GM20431 (cell line): ENCODE measurements around the gene FIP1L1.
"Not testable (repeated sequence)": the region's sequence is repeated elsewhere in the genome, so short reads cannot be mapped to it uniquely, and the experiment has no call there.

ENCODE experiments used
- in situ Hi-C: fragments of 300-500 bp; cut with MseI, MboI; formaldehyde crosslinking; loops from one replicate; pipeline ENCODE4 v1.15.0; 2020; ENCODE audit warnings: low sequenced_read_pairs; ENCODE audit not compliant: unreplicated experiment

Gene FIP1L1

GRCh38 chr4:53374777-53375258 lies 2.6 kb upstream of the FIP1L1 start:
- in situ Hi-C loops: no loop called here

GRCh38 chr4:53376900-53377299 lies 541 bp upstream of the FIP1L1 start:
- in situ Hi-C loops: no loop called here

- in situ Hi-C loops: no loop called here
Measured at GRCh38 chr4:53378171-53378482, 686 bp downstream of the FIP1L1 start.

- in situ Hi-C loops: no loop called here
Measured at GRCh38 chr4:53380221-53380620, 2.8 kb downstream of the FIP1L1 start.

- in situ Hi-C loops: not testable (repeated sequence)
Measured at GRCh38 chr4:53409479-53409878, 32.0 kb downstream of the FIP1L1 start.

- in situ Hi-C loops: no loop called here
Measured at GRCh38 chr4:53419208-53419607, 41.8 kb downstream of the FIP1L1 start.

GRCh38 chr4:53421791-53422190 lies 44.4 kb downstream of the FIP1L1 start:
- in situ Hi-C loops: no loop called here

- in situ Hi-C loops: no loop called here
Measured at GRCh38 chr4:53422367-53422766, 44.9 kb downstream of the FIP1L1 start.

GRCh38 chr4:53424280-53424679 lies 46.8 kb downstream of the FIP1L1 start:
- in situ Hi-C loops: no loop called here

GRCh38 chr4:53427366-53427765 lies 49.9 kb downstream of the FIP1L1 start:
- in situ Hi-C loops: no loop called here

GRCh38 chr4:53431052-53431451 lies 53.6 kb downstream of the FIP1L1 start:
- in situ Hi-C loops: no loop called here

GRCh38 chr4:53432528-53433424 lies 55.3 kb downstream of the FIP1L1 start:
- in situ Hi-C loops: no loop called here

GRCh38 chr4:53436251-53436650 lies 58.8 kb downstream of the FIP1L1 start:
- in situ Hi-C loops: no loop called here

- in situ Hi-C loops: no loop called here
Measured at GRCh38 chr4:53441564-53441963, 64.1 kb downstream of the FIP1L1 start.

GRCh38 chr4:53444954-53445353 lies 67.5 kb downstream of the FIP1L1 start:
- in situ Hi-C loops: no loop called here

- in situ Hi-C loops: no loop called here
Measured at GRCh38 chr4:53450773-53451172, 73.3 kb downstream of the FIP1L1 start.

GRCh38 chr4:53453385-53453784 lies 75.9 kb downstream of the FIP1L1 start:
- in situ Hi-C loops: no loop called here

- in situ Hi-C loops: no loop called here
Measured at GRCh38 chr4:53455766-53456165, 78.3 kb downstream of the FIP1L1 start.

- in situ Hi-C loops: no loop called here
Measured at GRCh38 chr4:53456178-53456577, 78.7 kb downstream of the FIP1L1 start.

- in situ Hi-C loops: no loop called here
Measured at GRCh38 chr4:53459548-53459947, 82.1 kb downstream of the FIP1L1 start.

GRCh38 chr4:53461244-53461643 lies 83.8 kb downstream of the FIP1L1 start:
- in situ Hi-C loops: no loop called here

- in situ Hi-C loops: no loop called here
Measured at GRCh38 chr4:53463340-53463739, 85.9 kb downstream of the FIP1L1 start.
